WTC11 (cell line): Measurements from ENCODE around the gene DNASE2B. TPM values are rescaled to one million over a fixed set of nuclear protein-coding genes. Genes with fewer than 3 reads are reported as not detected.

ENCODE experiments used
- ATAC-seq: fragments of 200-7000 bp; cut with Tn5 transposase; 2 replicates; pipeline ENCODE4 v1.10.0; 2021; ENCODE audit warnings: mild to moderate bottlenecking, moderate library complexity
- CTCF ChIA-PET: fragments of 300-600 bp; sonication (Branson Sonifier 250); formaldehyde crosslinking; loops from one replicate; lab custom pipeline; 2021; ENCODE audit warnings: antibody characterized with exemption; lab: Charles Lee
- POLR2A ChIA-PET: fragments of 350-600 bp; sonication (Branson Sonifier 250); formaldehyde crosslinking; loops from one replicate; lab custom pipeline; 2021; ENCODE audit warnings: antibody characterized with exemption; lab: Charles Lee
- DNase-seq: peaks from one replicate; pipeline ENCODE4 v3.0.0; 2021; ENCODE audit warnings: low spot score
- H3K27ac Mint-ChIP-seq: 2 replicates; pipeline ENCODE4 v1.8.0; 2021; ENCODE audit warnings: mixed read lengths
- H3K27me3 Mint-ChIP-seq: 2 replicates; pipeline ENCODE4 v1.8.0; 2021; ENCODE audit warnings: low read depth, mild to moderate bottlenecking, moderate library complexity, mixed read lengths
- H3K36me3 Mint-ChIP-seq: 2 replicates; pipeline ENCODE4 v1.8.0; 2021; ENCODE audit warnings: mixed read lengths
- H3K4me1 Mint-ChIP-seq: 2 replicates; pipeline ENCODE4 v1.8.0; 2022; ENCODE audit warnings: mixed read lengths
- H3K4me3 Mint-ChIP-seq: 2 replicates; pipeline ENCODE4 v1.8.0; 2021; ENCODE audit warnings: mild to moderate bottlenecking, moderate library complexity, mixed read lengths
- H3K9me3 Mint-ChIP-seq: 2 replicates; pipeline ENCODE4 v1.8.0; 2021; ENCODE audit warnings: mixed read lengths
- AFF4 ChIP-seq: sonication (generic); formaldehyde crosslinking; IDR thresholded peaks from 2 replicates; pipeline ENCODE4 v1.8.1; 2023; ENCODE audit warnings: mild to moderate bottlenecking, missing genetic modification reagents, borderline replicate concordance
- CREM ChIP-seq: sonication (generic); formaldehyde crosslinking; IDR thresholded peaks from 2 replicates; pipeline ENCODE4 v1.8.1; 2022; ENCODE audit warnings: mild to moderate bottlenecking, missing genetic modification reagents, moderate library complexity
- ERG ChIP-seq: fragments of 250-450 bp; sonication (Bioruptor Pico); IDR thresholded peaks from 2 replicates; pipeline ENCODE4 v1.8.0; 2021; ENCODE audit warnings: mild to moderate bottlenecking
- ETV6 ChIP-seq: sonication (generic); formaldehyde crosslinking; IDR thresholded peaks from 2 replicates; pipeline ENCODE4 v1.8.1; 2022; ENCODE audit warnings: mild to moderate bottlenecking, missing genetic modification reagents
- FOXP1 ChIP-seq: sonication (generic); formaldehyde crosslinking; IDR thresholded peaks from 2 replicates; pipeline ENCODE4 v1.8.0; 2022; ENCODE audit warnings: missing genetic modification reagents, mild to moderate bottlenecking, moderate library complexity, borderline replicate concordance
- GRHL2 ChIP-seq: fragments of 250-450 bp; sonication (Bioruptor Pico); IDR thresholded peaks from 2 replicates; pipeline ENCODE4 v1.8.0; 2022; ENCODE audit warnings: mild to moderate bottlenecking, moderate library complexity; ENCODE audit not compliant: insufficient replicate concordance, severe bottlenecking
- HMGXB4 ChIP-seq: sonication (generic); formaldehyde crosslinking; IDR thresholded peaks from 2 replicates; pipeline ENCODE4 v1.8.1; 2023; ENCODE audit warnings: mild to moderate bottlenecking, moderate library complexity, missing genetic modification reagents
- KAT7 ChIP-seq: sonication (generic); formaldehyde crosslinking; IDR thresholded peaks from 2 replicates; pipeline ENCODE4 v1.8.1; 2023; ENCODE audit warnings: missing genetic modification reagents, mild to moderate bottlenecking, borderline replicate concordance
- MYBL2 ChIP-seq: sonication (generic); formaldehyde crosslinking; IDR thresholded peaks from 2 replicates; pipeline ENCODE4 v1.8.1; 2023; ENCODE audit warnings: mild to moderate bottlenecking, moderate library complexity, missing genetic modification reagents
- NFE2L1 ChIP-seq: sonication (generic); formaldehyde crosslinking; IDR thresholded peaks from 2 replicates; pipeline ENCODE4 v1.8.1; 2023; ENCODE audit warnings: missing genetic modification reagents
- NR1H2 ChIP-seq: sonication (generic); formaldehyde crosslinking; IDR thresholded peaks from 2 replicates; pipeline ENCODE4 v1.9.0; 2021; ENCODE audit warnings: mild to moderate bottlenecking, moderate library complexity, missing genetic modification reagents
- NR3C1 ChIP-seq: sonication (generic); formaldehyde crosslinking; conservative IDR thresholded peaks from 2 replicates; pipeline ENCODE4 v1.8.1; 2023; ENCODE audit warnings: low read depth, mild to moderate bottlenecking, missing genetic modification reagents
- OVOL2 ChIP-seq: fragments of 250-450 bp; sonication (Bioruptor Pico); IDR thresholded peaks from 2 replicates; pipeline ENCODE4 v1.9.0; 2021; ENCODE audit warnings: mild to moderate bottlenecking, borderline replicate concordance
- ZBTB43 ChIP-seq: sonication (generic); formaldehyde crosslinking; IDR thresholded peaks from 2 replicates; pipeline ENCODE4 v1.8.1; 2023; ENCODE audit warnings: mild to moderate bottlenecking, missing genetic modification reagents
- ZNF121 ChIP-seq: sonication (generic); formaldehyde crosslinking; IDR thresholded peaks from 2 replicates; pipeline ENCODE4 v1.8.0; 2023; ENCODE audit warnings: missing genetic modification reagents
- ZNF263 ChIP-seq: sonication (generic); formaldehyde crosslinking; IDR thresholded peaks from 2 replicates; pipeline ENCODE4 v1.8.1; 2022; ENCODE audit warnings: low read depth, mild to moderate bottlenecking, moderate library complexity, missing genetic modification reagents
- ZNF423 ChIP-seq: fragments of 250-450 bp; sonication (Bioruptor Pico); IDR thresholded peaks from 2 replicates; pipeline ENCODE4 v2.1.2; 2022; ENCODE audit warnings: mild to moderate bottlenecking, moderate library complexity
- ZNF425 ChIP-seq: fragments of 250-450 bp; sonication (Bioruptor Pico); conservative IDR thresholded peaks from 2 replicates; pipeline ENCODE4 v1.9.0; 2021; ENCODE audit warnings: mild to moderate bottlenecking
- ZSCAN18 ChIP-seq: fragments of 250-450 bp; sonication (Bioruptor Pico); IDR thresholded peaks from 2 replicates; pipeline ENCODE4 v2.1.2; 2022; ENCODE audit warnings: mild to moderate bottlenecking, moderate library complexity
- total RNA-seq: library from RNA; stranded (reverse); gene quantifications from 3 replicates; pipeline ENCODE4 v1.2.3, GENCODE V29; 2021
- TF ChIP-seq, protein P1 (sequence below): sonication (generic); formaldehyde crosslinking; IDR thresholded peaks from 2 replicates; pipeline ENCODE4 v1.8.0; 2023; ENCODE audit warnings: mild to moderate bottlenecking, missing genetic modification reagents

Gene DNASE2B
- total RNA-seq, 1 experiment from 2014 or later: 0.15 TPM

- no peak for TF ChIP-seq HMGXB4
- no peak for TF ChIP-seq NR1H2 (CRISPR knock-in tag)
- no peak for TF ChIP-seq ETV6
- no peak for TF ChIP-seq ZBTB43 (CRISPR knock-in tag)
- no peak for TF ChIP-seq ERG (CRISPR knock-in tag)
Measured at GRCh38 chr1:84353695-84354094, 44.6 kb upstream of the DNASE2B start (continued).

- no peak for ATAC-seq
- Mint-ChIP-seq H3K4me1 (no peaks in the 10 kb centered on the region), H3K27me3 (no peaks in the 10 kb centered on the region; the same call in 1 of the 2 replicates), H3K9me3 (peaks cover 5% of the 10 kb centered on the region), H3K27ac (no peak overlapping the region), H3K4me3 (no peak overlapping the region), H3K36me3 (no peaks in the 10 kb centered on the region)
- TF ChIP-seq ZNF121 (CRISPR knock-in tag) (no peak), FOXP1 (no peak), NFE2L1 (CRISPR knock-in tag) (no peak), NR3C1 (CRISPR knock-in tag) (no peak), AFF4 (CRISPR knock-in tag) (no peak), ZNF263 (no peak), KAT7 (CRISPR knock-in tag) (no peak), ZNF425 (CRISPR knock-in tag) (no peak), ZNF423 (CRISPR knock-in tag) (no peak), MYBL2 (no peak), GRHL2 (no peak), ZSCAN18 (CRISPR knock-in tag) (no peak), OVOL2 (CRISPR knock-in tag) (no peak), CREM (CRISPR knock-in tag) (no peak)
- TF ChIP-seq, protein P1, sequence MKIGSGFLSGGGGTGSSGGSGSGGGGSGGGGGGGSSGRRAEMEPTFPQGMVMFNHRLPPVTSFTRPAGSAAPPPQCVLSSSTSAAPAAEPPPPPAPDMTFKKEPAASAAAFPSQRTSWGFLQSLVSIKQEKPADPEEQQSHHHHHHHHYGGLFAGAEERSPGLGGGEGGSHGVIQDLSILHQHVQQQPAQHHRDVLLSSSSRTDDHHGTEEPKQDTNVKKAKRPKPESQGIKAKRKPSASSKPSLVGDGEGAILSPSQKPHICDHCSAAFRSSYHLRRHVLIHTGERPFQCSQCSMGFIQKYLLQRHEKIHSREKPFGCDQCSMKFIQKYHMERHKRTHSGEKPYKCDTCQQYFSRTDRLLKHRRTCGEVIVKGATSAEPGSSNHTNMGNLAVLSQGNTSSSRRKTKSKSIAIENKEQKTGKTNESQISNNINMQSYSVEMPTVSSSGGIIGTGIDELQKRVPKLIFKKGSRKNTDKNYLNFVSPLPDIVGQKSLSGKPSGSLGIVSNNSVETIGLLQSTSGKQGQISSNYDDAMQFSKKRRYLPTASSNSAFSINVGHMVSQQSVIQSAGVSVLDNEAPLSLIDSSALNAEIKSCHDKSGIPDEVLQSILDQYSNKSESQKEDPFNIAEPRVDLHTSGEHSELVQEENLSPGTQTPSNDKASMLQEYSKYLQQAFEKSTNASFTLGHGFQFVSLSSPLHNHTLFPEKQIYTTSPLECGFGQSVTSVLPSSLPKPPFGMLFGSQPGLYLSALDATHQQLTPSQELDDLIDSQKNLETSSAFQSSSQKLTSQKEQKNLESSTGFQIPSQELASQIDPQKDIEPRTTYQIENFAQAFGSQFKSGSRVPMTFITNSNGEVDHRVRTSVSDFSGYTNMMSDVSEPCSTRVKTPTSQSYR (CRISPR knock-in tag): no peak
- ChIA-PET POLR2A (no interaction called here), CTCF (no interaction called here)
- DNase-seq: no peak
Measured at GRCh38 chr1:84355556-84355955, 42.7 kb upstream of the DNASE2B start.
